Suprapubic skin (tissue), 4 donors: ENCODE results near the gene TSR3. TPM values are rescaled to one million over a fixed set of nuclear protein-coding genes. Genes with fewer than 3 reads are reported as not detected.

ENCODE experiments used
- DNase-seq, 2 donors: peaks; one replicate each; pipeline ENCODE4 v3.0.0-alpha.2; 2019; ENCODE audit warnings: low spot score in 2 of 2
- H3K27ac ChIP-seq: fragments of 200-600 bp; sonication (generic); one replicate; pipeline ENCODE4 v1.5.1; 2019
- H3K27me3 ChIP-seq: fragments of 200-600 bp; sonication (generic); one replicate; pipeline ENCODE4 v1.5.1; 2019
- H3K36me3 ChIP-seq: fragments of 200-600 bp; sonication (generic); one replicate; pipeline ENCODE4 v1.5.1; 2019
- H3K4me1 ChIP-seq: fragments of 200-600 bp; sonication (generic); one replicate; pipeline ENCODE4 v1.5.1; 2019
- H3K4me3 ChIP-seq: fragments of 200-600 bp; sonication (generic); one replicate; pipeline ENCODE4 v1.5.1; 2019; ENCODE audit warnings: mild to moderate bottlenecking
- H3K9me3 ChIP-seq: fragments of 200-600 bp; sonication (generic); one replicate; pipeline ENCODE4 v1.5.1; 2019
- CTCF ChIP-seq, 2 donors: fragments of 200-600 bp in 1 of 2; fragments of 450-650 bp in 1 of 2; sonication (generic) in 1 of 2; IDR thresholded peaks; one replicate each; pipeline ENCODE4 v1.5.1; 2016 to 2019; ENCODE audit warnings: antibody characterized with exemption in 2 of 2, mild to moderate bottlenecking in 1 of 2, moderate library complexity in 1 of 2
- EP300 ChIP-seq: sonication (generic); formaldehyde crosslinking; IDR thresholded peaks from one replicate; pipeline ENCODE4 v1.6.1; 2017; ENCODE audit warnings: antibody characterized with exemption
- POLR2A ChIP-seq, 2 donors: fragments of 450-650 bp; IDR thresholded peaks; one replicate each; pipeline ENCODE4 v1.6.1; 2017; ENCODE audit warnings: antibody characterized with exemption in 2 of 2, mild to moderate bottlenecking in 2 of 2, moderate library complexity in 2 of 2
- POLR2AphosphoS5 ChIP-seq, 3 donors: sonication (generic); formaldehyde crosslinking; IDR thresholded peaks; one replicate each; pipeline ENCODE4 v1.6.1; 2017; ENCODE audit warnings: antibody characterized with exemption in 3 of 3
- WGBS: methylation state at CpG from one replicate; pipeline ENCODE4 v1.1.5; 2018; 5-methylcytosine and 5-hydroxymethylcytosine counted together
- total RNA-seq, 4 donors: library from RNA; depleted of rRNA; stranded (reverse); fragments of >200 nt; gene quantifications; one replicate each; pipeline ENCODE4 v1.1.0, GENCODE V29; 2016

TSR3 gene
- total RNA-seq, 4 donors from 2014 or later, result 48.5 to 70.2 (median 62.1) TPM

GRCh38 chr16:1323296-1324239 lies 28.1 kb downstream of the TSR3 start:
- Histone ChIP-seq H3K4me1 (no peaks in the 10 kb centered on the region), H3K4me3 (no peak overlapping the region), H3K27ac (no peak overlapping the region), H3K36me3 (peaks cover 76% of the 10 kb centered on the region), H3K27me3 (no peaks in the 10 kb centered on the region), H3K9me3 (no peaks in the 10 kb centered on the region)
- WGBS, result 70% methylated on average over 26 of the region's 35 CpGs
- no peak for DNase-seq
- TF ChIP-seq POLR2A (IDR thresholded peaks at IDR 0.05) (no peak), POLR2AphosphoS5 (IDR thresholded peaks at IDR 0.05) (no peak), CTCF (IDR thresholded peaks at IDR 0.05) (no peak), EP300 (no peak)

- no peaks in the 10 kb centered on the region for H3K27me3 ChIP-seq
- WGBS, result 100% methylated on average over 8 of the region's 8 CpGs
- DNase-seq, result no peak
- no peak overlapping the region for H3K4me3 ChIP-seq
- H3K4me1 ChIP-seq, result no peaks in the 10 kb centered on the region
- H3K36me3 ChIP-seq, result peaks cover 87% of the 10 kb centered on the region
- H3K27ac ChIP-seq, result no peak overlapping the region
- no peaks in the 10 kb centered on the region for H3K9me3 ChIP-seq
- TF ChIP-seq CTCF (IDR thresholded peaks at IDR 0.05) (no peak), EP300 (no peak), POLR2AphosphoS5 (IDR thresholded peaks at IDR 0.05) (no peak), POLR2A (IDR thresholded peaks at IDR 0.05) (no peak)
These were observed 29.3 kb downstream of the TSR3 start for GRCh38 chr16:1322407-1322806.

GRCh38 chr16:1320658-1321240 lies 30.9 kb downstream of the TSR3 start:
- Histone ChIP-seq H3K9me3 (no peaks in the 10 kb centered on the region), H3K27ac (no peak overlapping the region), H3K4me1 (no peaks in the 10 kb centered on the region), H3K4me3 (no peak overlapping the region), H3K36me3 (peaks cover 98% of the 10 kb centered on the region), H3K27me3 (no peaks in the 10 kb centered on the region)
- WGBS, result 93% methylated on average over 5 of the region's 22 CpGs
- TF ChIP-seq POLR2AphosphoS5 (IDR thresholded peaks at IDR 0.05), result no peak
- no peak for TF ChIP-seq POLR2A (IDR thresholded peaks at IDR 0.05)
- no peak for TF ChIP-seq CTCF (IDR thresholded peaks at IDR 0.05)
- TF ChIP-seq EP300, result no peak
- no peak for DNase-seq

- DNase-seq, result no peak
- Histone ChIP-seq H3K27me3 (no peaks in the 10 kb centered on the region), H3K27ac (no peak overlapping the region), H3K4me3 (no peak overlapping the region), H3K4me1 (no peaks in the 10 kb centered on the region), H3K36me3 (peaks cover 98% of the 10 kb centered on the region), H3K9me3 (no peaks in the 10 kb centered on the region)
- WGBS, result 83% methylated on average over 12 of the region's 12 CpGs
- TF ChIP-seq POLR2AphosphoS5 (IDR thresholded peaks at IDR 0.05), result no peak
- TF ChIP-seq CTCF (IDR thresholded peaks at IDR 0.05), result no peak
- TF ChIP-seq POLR2A (IDR thresholded peaks at IDR 0.05), result no peak
- TF ChIP-seq EP300, result no peak
These were observed 31.6 kb downstream of the TSR3 start for GRCh38 chr16:1320097-1320496.

- TF ChIP-seq POLR2AphosphoS5 (IDR thresholded peaks at IDR 0.05) (no peak), CTCF (IDR thresholded peaks at IDR 0.05) (no peak), EP300 (no peak), POLR2A (IDR thresholded peaks at IDR 0.05) (no peak)
- no peaks in the 10 kb centered on the region for H3K27me3 ChIP-seq
- H3K4me3 ChIP-seq, result no peak overlapping the region
- H3K9me3 ChIP-seq, result no peaks in the 10 kb centered on the region
- H3K36me3 ChIP-seq, result peaks cover 98% of the 10 kb centered on the region
- H3K4me1 ChIP-seq, result no peaks in the 10 kb centered on the region
- no peak for DNase-seq
- 92% methylated on average over 33 of the region's 33 CpGs for WGBS
- no peak overlapping the region for H3K27ac ChIP-seq
These were observed 32.6 kb downstream of the TSR3 start for GRCh38 chr16:1319041-1319440.
